ENCODE results near the gene R3HDM2.

DNA sequence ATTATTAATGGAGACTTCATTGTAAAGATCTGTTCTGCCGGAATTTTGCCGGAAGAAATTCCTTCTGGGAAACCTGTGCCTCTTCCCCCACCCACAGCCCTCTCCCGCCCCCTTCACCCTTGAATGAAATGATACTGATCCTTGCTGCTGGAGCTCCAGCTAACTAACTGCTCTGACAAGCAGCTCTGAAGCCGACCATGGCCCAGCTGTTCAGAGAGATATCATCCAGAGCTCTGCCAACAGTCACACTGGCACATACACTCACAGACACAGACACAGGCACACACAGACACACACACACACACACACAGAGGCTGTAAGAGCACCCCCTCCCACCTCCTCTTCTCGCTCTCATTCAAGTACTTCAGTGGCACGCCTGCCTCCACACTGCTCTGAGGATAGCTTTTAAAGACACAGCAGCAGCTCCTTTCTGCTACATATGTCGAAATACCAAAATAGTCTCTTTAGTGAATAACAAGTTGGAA, 88.6 kb downstream of the R3HDM2 start:
- TF ChIP-seq, protein P1, sequence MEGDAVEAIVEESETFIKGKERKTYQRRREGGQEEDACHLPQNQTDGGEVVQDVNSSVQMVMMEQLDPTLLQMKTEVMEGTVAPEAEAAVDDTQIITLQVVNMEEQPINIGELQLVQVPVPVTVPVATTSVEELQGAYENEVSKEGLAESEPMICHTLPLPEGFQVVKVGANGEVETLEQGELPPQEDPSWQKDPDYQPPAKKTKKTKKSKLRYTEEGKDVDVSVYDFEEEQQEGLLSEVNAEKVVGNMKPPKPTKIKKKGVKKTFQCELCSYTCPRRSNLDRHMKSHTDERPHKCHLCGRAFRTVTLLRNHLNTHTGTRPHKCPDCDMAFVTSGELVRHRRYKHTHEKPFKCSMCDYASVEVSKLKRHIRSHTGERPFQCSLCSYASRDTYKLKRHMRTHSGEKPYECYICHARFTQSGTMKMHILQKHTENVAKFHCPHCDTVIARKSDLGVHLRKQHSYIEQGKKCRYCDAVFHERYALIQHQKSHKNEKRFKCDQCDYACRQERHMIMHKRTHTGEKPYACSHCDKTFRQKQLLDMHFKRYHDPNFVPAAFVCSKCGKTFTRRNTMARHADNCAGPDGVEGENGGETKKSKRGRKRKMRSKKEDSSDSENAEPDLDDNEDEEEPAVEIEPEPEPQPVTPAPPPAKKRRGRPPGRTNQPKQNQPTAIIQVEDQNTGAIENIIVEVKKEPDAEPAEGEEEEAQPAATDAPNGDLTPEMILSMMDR (IDR thresholded peaks at IDR 0.05) = no peak
- TF ChIP-seq EZH2 (IDR thresholded peaks at IDR 0.05; ENCODE audit: borderline replicate concordance, insufficient read depth, low read depth, low read length, poor library complexity, severe bottlenecking) = no peak

All from B cell (primary cell).